ENCODE results near the gene BTBD9.

DNA sequence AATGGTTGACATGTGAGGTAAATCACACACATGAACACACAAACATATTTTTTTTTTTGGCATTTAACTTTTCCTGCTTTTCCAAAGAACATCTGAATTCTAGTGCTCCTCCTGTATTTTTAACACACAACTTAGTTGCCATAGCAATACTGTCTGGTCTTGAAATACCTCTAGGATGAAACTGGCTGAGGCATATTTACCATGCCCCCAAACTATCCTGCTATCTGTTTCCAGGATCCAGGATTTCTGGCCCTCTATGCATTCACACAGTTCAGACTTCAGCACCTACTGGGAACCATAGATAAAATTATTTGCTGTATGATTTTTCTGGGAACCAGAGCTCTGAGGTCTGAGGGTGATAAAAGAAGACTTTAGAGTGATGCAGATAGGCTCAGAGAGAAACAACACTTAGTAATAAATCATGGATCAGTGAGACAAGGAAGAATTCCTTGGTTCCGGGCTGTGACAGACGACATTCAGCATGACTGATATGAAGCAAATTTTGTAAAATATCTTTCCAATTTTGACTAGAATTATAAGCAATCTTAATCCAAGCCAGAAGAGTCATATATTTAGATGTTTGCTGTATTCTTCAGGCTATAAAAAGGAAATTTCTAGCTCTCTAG, 359.7 kb downstream of the BTBD9 start:
- TF ChIP-seq, protein P1, sequence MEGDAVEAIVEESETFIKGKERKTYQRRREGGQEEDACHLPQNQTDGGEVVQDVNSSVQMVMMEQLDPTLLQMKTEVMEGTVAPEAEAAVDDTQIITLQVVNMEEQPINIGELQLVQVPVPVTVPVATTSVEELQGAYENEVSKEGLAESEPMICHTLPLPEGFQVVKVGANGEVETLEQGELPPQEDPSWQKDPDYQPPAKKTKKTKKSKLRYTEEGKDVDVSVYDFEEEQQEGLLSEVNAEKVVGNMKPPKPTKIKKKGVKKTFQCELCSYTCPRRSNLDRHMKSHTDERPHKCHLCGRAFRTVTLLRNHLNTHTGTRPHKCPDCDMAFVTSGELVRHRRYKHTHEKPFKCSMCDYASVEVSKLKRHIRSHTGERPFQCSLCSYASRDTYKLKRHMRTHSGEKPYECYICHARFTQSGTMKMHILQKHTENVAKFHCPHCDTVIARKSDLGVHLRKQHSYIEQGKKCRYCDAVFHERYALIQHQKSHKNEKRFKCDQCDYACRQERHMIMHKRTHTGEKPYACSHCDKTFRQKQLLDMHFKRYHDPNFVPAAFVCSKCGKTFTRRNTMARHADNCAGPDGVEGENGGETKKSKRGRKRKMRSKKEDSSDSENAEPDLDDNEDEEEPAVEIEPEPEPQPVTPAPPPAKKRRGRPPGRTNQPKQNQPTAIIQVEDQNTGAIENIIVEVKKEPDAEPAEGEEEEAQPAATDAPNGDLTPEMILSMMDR (IDR thresholded peaks at IDR 0.05): no peak
- no peak for TF ChIP-seq POLR2A (IDR thresholded peaks at IDR 0.05)
